Activated CD8-positive, alpha-beta memory T cell treated with anti-CD3 and anti-CD28 coated beads for 1 hour (primary cell): ENCODE data around the gene FAF1.

Experiments
- DNase-seq, 2 donors: peaks; one replicate each; pipeline ENCODE4 v3.0.0-alpha.2; 2020; ENCODE audit warnings: low read depth in 1 of 2; ENCODE audit errors: extremely low read depth in 1 of 2

FAF1 gene

DNA sequence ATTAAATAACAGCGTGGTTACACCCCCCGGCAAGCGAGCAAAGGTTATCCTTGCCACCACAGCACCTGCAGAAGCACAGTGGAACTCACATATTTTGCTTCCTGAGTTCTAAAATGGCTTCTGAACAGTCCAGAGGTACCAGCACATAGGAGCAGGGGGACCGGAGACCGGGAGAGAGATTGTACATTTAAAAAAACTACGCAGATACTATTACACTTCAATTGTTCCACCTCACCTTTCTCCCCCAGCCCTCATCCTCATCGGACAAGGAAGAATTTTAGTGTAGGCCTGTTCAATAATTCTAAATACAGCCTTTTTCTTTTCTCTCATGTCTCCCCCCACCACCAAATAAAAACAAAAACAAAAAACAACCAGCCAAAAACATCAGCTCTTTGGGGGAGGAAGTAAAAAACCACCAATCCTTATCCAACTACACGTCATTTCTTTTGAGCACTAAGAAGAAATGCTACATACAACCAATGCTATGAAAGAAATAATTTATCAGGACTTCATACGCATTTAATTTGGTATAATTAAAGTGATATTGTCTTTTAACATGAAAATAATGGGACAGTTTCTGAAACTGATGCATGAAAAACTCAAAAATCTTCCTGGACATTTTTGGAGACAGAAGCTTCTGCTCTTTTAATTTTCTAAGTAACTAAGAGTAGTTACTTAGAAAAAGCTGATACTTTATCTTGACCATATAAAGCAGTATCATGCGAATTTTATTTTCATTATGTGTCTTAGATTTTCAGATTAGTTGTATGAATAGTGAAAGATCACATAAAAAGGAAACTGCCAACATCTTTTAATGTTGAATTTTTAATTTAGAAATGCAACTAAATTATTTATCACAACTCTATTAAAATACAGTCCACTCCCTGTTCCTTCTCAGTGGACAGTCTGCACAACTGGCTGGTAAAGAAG is 19.1 kb upstream of the FAF1 start:
- DNase-seq, result no peak

DNA sequence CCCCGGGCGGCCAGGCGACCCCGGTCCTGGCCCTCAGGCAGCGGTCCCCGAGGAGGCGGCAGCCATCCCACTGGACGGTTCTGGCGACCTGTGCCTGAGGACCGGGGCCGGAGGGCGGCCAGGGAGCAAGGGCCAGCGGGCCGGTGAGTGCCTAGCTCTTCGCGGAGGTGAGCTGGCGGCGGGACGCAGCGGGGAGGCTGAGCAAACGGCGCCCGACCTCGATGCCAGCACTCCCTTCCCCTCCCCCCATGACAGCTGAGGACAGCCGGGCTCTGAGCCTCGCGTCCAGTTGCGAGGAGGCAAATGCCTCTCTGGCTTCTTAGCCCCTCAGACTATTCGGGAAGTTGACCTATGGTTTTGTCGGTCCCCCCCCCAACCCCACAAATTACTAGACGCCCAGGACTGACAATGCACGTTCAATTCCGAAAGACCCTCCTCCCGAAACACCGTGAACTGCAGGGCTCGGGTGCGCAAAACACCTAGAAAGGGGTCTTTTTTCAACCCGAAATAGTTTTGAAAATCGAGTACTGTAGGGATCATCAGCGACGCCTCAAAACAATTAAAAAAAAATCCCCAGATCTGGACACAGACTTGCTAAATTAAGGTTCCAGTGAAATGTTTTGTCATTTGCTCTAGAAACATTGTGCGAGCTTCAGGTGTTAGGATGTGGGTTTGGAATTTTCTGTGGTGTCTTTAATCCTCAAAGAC is 18.2 kb upstream of the FAF1 start:
- peak in 1 of 2 donors; percentile 9 for DNase-seq

DNA sequence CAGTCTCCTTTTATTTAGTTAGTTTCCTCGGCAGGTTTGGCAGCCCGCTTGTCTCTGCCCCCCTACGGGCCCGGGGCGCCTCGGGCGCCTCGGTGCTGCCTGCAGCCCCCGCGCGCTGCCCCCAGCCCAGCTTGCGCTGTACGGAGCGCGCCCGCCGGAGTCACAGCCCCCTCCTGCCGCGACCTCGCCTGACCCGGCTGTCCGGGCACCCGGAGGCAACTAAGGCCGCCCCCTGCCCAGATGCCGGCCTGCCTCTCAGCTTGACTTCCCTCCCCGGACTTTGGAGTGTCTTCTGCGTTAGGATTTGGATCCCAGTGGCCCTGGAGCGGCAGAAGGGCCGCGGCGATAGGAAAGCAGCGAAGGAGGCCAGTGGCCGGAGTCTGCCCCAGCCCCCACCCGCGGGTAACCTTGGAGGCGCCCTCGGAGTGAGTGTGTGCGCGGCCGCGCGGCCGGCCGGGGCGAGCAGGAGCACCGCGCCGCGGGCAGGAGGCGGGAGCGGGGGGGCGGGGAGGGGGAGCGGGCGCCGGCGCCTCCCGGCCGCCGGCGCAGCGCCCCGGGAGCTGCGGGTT is 17.6 kb upstream of the FAF1 start:
- DNase-seq, result no peak

DNA sequence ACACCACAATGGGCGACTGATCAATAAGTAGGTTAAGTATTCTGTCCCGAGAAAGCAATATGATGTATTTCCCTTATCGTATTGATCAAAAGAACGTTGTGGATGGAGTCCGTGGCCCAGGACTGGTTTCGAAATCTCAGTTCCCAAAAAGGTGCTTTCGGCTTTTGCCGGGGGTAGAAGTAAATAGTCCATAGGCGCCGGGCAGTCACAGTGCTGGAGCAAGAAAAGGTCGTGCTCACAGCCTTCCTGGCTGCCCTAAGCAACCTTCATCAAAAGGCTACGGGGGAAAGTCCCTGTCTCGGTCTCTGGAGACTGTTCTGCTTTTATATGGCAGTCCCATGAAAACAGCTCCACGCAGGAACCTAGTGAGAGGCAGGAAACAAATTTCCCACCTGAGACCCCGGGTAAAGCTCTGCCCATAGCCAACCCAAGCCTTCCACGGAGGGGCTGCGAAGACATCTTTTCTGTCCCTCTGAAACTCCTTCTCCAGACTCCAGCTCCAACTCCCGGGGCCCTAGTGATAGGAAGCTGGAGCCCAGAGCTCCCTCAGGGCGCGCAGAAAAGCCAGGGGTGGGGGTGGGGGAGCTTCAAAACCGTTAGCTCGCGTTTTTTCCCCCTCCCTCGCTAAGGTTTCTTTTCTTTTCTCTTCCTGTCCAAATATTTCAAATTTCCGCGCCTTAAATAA is 17.0 kb upstream of the FAF1 start:
- no peak for DNase-seq

DNA sequence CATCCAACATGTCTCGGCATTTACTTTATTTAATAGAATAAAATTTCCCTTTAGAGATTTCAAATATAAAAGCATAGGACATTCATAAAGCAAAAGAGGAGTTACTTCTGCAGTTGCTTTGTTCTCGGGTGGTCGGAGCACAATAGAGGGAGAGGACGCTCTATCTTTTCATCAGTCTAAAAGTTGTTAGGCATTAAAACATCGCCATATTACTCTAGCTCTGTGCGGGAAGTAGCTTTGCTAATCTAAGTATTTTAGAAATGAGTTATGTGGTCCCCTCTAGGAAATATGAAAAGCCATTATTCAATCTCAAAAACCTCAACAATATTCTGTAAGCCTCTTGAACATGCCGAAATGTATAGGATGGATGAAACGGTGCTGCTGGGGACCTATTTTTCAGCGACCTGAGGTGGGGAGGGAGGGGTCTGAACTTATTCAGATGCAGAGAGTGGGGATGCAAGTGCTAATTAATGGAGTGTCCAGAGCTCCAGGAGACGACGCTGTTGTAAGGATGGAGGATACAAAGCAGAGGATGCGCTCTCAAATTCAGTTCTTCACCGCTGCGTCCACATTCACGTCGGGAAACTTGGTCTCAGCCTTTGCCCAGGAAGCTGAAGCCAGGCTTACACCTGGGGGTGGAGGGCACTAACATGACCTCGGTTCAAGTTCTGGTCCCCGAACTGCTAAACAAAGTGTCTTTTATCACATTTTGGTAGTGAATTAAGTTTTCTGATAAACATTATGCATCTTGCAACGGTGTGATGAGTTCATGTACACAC is 16.2 kb upstream of the FAF1 start:
- no peak for DNase-seq

DNA sequence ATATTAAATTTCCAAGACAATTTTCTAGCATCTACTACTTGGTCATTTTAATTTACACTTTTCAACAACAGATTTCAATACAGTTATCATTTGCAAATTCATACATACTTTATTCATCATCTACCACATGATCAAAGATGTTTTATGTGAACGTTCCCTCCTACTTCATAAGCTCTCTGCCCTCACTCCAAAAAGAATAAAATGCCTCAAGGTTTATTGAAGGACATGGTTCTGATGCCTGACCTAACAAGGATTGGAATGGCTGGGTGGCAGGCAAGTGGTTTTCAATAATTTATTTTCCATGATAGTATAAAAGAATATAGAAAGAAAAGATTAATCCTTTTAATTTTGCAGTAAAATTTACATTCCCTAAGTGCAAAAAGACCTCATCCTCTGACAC is 15.4 kb upstream of the FAF1 start:
- no peak for DNase-seq

DNA sequence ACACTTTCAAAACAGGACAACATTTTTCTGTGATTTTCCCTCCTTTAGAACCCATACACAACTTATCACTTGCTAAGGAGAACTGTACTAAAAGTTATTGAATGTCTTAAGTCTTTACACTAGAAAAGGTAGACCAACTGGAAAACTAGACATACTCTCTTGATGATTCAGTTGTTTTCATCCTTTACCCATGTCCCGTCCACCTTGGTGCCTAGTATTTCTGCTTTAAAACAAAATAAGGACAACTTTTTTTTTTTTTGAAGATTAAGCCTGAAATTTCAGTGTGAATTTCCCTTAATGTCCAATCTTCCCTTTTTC is 14.5 kb upstream of the FAF1 start:
- no peak for DNase-seq

DNA sequence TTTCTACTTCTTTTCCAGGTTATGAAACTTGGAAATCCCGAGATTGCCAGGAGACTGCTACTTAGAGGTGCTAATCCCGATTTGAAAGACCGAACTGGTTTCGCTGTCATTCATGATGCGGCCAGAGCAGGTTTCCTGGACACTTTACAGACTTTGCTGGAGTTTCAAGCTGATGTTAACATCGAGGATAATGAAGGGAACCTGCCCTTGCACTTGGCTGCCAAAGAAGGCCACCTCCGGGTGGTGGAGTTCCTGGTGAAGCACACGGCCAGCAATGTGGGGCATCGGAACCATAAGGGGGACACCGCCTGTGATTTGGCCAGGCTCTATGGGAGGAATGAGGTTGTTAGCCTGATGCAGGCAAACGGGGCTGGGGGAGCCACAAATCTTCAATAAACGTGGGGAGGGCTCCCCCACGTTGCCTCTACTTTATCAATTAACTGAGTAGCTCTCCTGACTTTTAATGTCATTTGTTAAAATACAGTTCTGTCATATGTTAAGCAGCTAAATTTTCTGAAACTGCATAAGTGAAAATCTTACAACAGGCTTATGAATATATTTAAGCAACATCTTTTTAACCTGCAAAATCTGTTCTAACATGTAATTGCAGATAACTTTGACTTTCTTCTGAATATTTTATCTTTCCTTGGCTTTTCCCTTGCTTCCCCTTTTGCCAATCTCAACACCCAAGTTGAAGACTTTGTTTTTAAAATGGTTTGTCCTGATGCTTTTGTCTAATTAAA is 14.0 kb upstream of the FAF1 start:
- DNase-seq, result no peak

DNA sequence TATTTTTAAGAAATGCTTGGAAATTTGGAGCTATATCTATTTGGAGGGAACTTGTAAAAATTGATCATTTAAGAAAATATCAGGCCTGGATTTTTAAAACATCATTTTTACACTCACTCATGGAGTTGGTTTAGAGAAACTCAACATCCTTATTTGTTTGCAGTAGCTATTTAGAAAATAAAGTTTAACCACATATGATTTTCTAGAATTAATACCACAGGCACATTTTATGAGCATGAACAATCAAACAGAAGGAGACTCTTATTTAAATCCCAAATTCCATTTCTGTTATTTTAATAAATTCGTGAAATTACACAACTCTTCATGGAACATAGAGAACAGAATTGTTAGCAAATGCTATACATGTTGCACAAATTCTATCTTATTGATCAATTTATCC is 13.2 kb upstream of the FAF1 start:
- DNase-seq, result no peak

DNA sequence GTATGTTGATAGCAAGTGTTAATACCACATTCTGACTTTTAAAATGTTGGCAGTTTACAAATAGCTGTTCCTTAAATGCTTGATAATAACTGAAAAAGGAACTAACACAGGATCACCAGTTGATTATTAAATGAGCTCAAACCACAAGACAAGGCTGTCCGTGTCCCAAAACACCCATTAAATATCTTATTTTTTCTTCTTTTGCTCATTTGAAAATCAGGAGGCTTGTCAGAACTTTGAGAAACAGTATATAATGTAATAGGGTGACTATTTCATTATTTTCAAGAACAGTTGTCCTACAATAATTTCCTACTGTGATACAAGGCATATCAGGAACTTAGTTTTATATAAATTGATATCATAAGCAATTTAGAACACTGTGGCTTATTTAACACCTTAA is 12.7 kb upstream of the FAF1 start:
- no peak for DNase-seq

DNA sequence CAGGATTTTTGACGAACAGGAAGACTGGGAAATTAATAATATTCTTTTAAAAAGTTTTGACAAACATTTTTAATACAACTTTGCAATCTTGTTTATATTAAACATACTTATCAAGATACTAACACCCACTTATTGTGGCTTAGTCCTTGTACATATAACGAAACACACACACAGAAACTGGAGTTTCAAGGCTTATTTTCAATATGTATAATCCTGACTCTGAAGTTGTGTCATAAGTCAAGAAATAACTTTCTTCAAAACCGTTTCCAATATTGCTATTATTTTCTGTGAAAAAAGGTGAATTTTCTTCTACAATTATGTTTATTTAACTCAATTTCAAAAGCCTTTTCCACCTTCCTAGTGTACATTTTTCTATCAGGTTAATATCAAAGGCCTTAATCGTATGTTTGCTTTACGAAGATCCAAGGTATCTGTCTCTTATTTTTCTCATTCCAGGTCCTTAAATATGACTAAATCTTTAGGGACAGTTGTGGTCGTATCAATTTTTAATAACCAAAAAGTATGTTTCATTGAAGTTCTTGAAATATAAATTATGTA is 11.8 kb upstream of the FAF1 start:
- no peak for DNase-seq

DNA sequence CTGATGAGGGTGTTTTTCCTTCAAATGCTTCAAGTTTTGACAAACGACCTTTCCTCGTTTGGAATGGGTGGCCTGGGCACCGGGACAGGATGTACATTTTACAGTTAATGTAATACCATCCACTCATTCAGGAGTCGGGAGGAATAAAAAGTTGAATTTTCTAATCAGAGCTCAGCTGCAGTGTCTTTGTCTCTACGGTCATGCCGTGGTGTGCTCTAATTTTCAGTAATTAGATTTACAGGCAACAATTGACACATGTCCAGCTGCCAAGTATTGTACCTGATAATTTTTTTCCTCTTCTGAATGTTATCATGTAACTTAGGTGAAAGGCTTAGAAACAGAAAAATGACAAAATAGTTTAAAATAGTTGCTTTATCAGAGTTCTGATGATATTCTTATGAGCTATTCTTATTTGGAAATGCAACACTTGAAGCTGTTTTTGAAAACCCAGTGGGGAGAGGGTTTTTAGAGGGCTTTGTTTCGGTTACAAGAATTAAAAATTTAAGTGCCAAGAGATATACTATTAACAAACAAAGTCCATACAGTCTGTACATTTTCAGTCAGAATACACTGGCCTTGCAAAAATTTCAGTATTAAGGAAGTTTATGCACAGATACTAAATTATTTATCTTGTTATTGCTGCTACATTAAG is 11.0 kb upstream of the FAF1 start:
- no peak for DNase-seq

DNA sequence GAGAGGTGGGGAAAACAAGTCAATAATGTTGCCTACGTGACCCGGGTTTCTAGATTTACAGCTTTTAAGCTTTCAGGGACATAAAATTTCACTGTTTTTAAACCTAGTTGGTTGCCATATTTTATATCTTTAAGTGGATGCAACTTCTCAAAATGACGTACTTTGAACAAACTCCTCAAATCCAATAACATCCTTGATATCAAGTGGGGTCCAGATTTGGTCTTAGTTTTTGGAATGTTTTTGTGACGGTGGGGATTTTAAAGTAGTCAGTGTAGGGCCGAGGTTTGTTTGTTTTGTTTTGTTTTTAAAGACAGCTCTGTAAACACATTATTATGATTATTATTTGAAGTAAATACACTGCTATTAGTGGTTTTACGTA is 10.4 kb upstream of the FAF1 start:
- DNase-seq, result no peak

DNA sequence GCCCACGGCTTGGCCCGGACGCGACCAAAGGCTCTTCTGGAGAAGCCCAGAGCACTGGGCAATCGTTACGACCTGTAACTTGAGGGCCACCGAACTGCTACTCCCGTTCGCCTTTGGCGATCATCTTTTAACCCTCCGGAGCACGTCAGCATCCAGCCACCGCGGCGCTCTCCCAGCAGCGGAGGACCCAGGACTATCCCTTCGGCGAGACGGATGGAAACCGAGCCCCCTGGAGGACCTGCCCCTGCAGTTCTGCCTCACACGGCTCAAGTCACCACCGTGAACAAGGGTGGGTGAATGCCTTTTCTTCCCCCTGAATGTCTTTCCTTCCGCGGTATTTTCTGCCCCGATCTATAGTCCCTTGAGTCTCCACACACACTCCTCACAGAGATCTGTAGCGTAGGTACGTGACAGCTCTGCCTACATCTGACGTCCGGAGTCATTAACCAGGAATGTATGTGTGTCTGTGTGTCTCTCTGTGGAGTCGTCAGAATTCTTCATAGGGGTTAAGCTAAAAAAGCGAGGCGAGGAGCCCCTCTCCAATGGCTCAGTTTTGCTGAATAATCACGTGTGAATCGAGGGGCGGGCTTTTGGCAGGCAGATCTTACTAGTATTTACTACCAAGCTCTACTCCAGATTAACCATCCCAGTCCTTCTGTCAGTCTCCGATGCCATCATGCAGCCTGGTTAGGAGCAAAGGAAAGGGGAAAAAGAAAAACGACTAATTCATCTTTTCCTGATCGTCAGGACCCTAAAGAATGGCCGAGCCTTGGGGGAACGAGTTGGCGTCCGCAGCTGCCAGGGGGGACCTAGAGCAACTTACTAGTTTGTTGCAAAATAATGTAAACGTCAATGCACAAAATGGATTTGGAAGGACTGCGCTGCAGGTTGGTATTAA is 9.8 kb upstream of the FAF1 start, which contains the start of gene CDKN2C:
Gene CDKN2C, plus strand, starts transcription at position 635 of the 898 bp plus-strand sequence. Its CDS starts 124 bp downstream, at position 759.
- DNase-seq, result peak in 1 of 2 donors; percentile 35

DNA sequence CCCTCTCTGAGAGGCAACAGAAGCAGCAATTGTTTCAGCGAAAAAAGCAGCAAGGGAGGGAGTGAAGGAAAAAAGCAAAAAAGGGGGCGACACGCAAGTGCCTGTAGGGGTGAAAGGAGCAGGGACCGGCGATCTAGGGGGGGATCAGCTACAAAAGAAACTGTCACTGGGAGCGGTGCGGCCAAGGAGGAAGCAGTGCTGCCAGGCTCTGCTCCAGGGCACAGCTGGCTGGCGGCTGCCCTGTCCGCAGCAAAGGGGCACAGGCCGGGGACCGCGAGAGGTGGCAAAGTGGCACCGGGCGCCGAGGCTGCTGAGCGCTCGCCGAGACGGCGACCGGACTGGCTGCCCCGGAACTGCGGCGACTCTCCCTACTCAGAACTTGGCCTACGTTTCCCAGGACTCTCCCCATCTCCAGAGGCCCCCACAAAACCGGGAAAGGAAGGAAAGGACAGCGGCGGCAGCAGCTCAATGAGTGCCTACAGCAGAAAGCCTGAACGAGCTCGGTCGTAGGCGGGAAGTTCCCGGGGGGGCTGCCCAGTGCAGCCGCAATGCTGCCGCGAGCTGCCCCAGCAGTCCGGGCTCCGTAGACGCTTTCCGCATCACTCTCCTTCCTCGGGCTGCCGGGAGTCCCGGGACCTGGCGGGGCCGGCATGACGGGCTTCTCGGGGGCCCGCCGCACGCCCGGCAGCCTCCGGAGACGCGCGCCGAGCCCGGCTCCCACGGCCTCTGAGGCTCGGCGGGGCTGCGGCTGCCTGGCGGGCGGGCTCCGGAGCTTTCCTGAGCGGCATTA is 8.9 kb upstream of the FAF1 start:
- peak in 1 of 2 donors; percentile 13 for DNase-seq

DNA sequence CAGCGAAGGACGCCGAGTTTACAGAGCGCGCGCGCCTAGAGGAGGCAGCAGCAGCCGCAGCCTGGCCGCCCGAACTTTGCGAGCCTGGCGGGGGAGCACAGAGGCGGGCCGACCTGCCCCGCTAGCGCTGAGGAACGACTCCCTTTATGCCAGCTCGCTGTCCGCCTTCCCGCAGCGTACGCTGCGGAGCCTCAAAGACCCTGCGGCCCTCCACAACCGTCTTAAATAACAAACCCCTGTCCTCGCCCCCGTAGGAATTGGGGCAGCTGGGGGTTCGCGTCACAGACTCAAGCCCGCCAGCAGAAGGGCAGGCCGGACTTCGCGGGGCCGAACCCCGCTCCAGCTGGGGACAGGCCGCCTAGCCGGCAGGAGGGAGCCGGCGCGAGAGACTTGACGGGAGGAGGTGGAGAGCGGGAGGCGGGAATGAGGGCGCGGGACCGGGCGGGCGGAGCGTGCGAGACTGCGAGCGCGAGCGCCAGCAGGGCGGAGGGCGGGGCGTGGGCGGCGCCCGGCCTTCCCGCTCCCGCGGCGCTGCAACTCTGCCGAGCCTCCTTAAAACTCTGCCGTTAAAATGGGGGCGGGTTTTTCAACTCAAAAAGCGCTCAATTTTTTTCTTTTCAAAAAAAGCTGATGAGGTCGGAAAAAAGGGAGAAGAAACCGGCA is 8.2 kb upstream of the FAF1 start:
- peak; percentile 48 to 72 for DNase-seq
